HG02970 (cell line): ENCODE results near the gene NOP58.
"Not testable (repeated sequence)": the region's sequence is repeated elsewhere in the genome, so short reads cannot be mapped to it uniquely, and the experiment has no call there.

Experiments
- ATAC-seq: cut with Tn5 transposase; IDR thresholded peaks from one replicate; pipeline ENCODE4 v1.9.1; 2021; ENCODE audit warnings: mild to moderate bottlenecking, moderate library complexity, moderate number of reproducible peaks; ENCODE audit not compliant: unreplicated experiment, low FRiP score

Gene NOP58

DNA sequence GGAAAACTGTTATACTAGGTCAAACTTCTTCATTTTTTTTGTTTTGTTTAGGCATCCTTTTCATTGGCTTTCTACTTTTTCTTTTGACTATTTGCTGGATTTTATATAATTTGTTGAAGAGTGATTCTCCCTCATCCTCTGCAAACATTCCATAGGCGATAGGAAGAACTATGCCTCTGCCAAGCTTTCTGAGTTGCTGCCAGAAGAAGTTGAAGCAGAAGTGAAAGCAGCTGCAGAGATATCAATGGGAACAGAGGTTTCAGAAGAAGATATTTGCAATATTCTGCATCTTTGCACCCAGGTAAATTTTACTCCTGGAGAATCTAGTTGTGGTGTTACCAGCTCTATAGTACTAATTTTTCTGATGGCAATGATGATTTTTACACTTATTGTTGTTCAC is 25.4 kb downstream of the NOP58 start:
- no peak for ATAC-seq

DNA sequence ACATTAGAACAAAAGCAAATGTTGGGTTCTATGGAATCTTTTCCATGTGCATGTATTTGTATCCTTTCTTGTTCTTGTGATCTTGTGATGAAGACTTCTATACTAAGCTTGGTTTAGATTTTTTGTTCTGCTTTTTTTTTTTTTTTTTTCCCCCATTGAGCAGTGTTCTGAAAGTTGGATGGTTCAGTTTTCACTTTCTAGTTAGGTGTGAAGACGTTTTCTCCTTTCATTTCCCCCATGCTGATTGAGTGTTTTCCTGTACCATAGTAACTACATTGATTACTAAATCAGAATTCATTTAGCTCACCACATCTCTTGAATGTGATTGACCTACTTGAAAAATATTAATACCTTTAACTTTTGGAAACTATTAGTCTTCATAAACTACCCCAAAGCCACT is 34.1 kb downstream of the NOP58 start:
- ATAC-seq, result no peak

- ATAC-seq, result no peak
These were observed 40.5 kb downstream of the NOP58 start for GRCh38 chr2:202306034-202306433.

GRCh38 chr2:202307690-202308089 is 42.1 kb downstream of the NOP58 start:
- no peak for ATAC-seq

DNA sequence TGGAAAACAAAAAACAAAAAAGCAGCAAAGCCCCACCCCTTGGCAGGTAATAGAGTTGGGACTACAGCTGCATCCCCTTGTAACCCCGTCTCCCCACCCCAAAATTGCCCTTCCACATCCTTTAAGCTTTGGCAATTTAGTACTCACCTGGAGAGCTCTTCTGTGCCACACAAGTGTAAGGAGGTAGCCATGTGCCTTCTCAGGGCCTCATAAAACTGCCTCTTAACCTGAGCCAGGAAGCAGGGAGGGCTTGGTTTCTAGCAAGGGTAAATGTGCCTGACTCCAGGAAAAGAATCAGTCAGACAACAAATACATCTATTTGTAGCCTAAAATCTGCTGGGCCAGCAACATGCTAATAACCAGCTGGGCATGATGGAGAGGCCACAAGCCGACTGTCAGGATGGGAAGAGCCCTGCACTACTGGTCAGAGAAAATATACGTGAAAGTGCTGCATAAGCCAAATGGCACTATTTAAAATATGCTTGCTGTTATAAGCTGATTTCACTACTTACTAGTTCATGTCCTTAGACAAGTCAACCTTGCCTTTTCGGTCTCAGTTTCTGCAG is 46.3 kb downstream of the NOP58 start:
- no peak for ATAC-seq

DNA sequence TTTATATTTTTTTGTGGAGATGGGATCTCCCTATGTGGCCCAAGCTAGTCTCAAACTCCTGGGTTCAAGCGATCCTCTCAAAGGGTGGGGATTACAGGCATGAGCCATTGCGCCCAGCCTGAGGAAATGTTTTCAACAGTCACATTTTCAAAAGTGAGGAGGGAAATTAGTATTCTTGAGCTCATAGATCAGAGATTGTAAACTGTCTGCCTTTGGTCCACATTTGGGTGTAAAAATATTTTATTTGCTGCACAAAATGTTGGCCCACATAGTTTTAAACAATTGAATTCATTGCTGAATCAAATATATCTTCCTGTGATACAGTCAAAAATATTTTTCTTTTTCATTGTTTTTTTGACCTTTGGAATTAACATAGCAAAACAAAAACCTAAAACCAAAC is 48.6 kb downstream of the NOP58 start:
- ATAC-seq, result no peak

GRCh38 chr2:202317080-202317857 is 51.7 kb downstream of the NOP58 start:
- no peak for ATAC-seq

DNA sequence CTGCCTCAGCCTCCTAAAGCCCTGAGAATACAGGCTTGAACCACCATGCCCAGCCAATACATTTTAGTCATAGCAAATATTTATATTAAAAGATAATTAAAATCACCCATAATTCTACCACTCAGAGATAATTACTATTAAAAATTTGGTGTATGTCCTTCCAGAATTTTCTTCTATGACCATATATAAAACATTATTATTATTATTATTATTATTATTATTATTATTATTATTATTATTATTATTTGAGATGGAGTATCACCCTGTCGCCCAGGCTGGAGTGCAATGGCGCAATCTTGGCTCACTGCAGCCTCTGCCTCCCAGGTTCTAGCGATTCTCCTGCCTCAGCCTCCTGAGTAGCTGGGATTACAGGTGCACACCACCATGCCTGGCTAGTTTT is 54.8 kb downstream of the NOP58 start:
- not testable (repeated sequence) for ATAC-seq

DNA sequence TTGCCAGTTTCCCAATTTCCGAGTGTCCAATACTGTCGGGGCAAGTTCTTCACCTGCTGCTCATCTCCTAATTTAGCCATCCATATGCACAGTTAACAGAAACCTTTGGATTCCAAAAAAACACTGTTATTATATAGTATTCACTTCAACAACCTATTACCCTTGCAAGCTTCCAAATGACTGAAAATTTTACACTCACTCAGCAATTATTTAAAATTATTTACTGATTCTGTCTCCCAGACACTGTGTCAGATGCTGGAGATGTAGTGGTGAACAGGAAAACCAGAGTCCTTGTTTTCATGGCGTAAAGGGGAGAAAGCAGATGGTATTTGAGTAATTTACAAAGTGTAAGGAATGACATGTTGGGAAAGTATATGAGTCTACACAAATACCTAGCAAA is 56.9 kb downstream of the NOP58 start:
- no peak for ATAC-seq

- no peak for ATAC-seq
These were observed 62.3 kb downstream of the NOP58 start for GRCh38 chr2:202327858-202328257.

- ATAC-seq, result no peak
These were observed 70.4 kb downstream of the NOP58 start for GRCh38 chr2:202335791-202336467.

DNA sequence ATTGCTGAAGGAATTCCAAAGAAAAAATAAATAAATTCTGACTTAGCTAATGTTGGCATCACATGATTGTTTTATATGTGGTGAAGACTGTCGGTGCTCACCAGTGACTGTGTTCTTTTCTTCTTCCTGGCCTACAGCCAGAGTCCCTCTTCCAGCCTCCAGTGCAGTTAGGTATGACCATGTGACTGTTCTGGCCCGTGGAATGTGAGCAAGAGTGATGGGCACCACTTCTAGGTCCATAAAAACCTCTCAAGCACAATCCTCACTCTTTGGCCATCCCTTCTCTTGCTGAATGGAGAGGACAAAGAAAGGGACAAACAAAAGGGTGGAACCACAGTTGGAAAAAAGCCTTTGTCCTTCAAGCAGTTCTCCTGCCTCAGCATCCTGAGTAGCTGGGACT is 71.6 kb downstream of the NOP58 start:
- ATAC-seq, result no peak

DNA sequence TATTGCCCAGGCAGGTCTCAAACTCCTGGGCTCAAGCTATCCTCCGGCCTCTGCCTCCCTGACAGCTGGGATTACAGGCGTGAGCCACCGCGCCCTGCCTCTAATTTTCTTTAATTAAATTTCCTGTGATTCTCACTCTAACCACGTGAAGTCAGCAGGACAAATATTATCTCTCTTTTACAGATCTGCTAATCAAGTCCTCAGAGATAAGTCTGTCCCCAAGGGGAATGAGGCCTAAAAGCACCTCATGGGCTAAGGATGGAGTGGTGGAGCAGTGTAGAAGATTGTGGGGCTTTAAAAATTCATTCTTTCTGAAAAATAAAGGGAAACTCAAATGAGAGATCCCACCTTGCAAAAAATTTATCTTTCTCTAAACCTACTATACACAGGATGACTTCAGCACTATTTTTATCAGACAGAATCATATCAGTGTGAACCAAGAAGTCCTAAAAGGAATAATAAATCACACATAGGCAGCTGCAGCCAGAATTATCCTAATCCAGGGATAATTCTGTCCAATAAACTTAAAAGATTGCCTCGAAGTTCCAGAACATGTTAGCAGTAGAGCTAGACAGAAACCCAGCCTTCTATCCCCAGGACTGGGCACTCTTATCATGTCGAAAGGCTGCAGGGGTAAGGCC is 72.3 kb downstream of the NOP58 start:
- ATAC-seq, result no peak

GRCh38 chr2:202339071-202339870 is 73.7 kb downstream of the NOP58 start:
- ATAC-seq, result no peak

- ATAC-seq, result no peak
These were observed 78.6 kb downstream of the NOP58 start for GRCh38 chr2:202344178-202344577.

- no peak for ATAC-seq
These were observed 80.6 kb downstream of the NOP58 start for GRCh38 chr2:202346180-202346579.
